Measurements from ENCODE around the gene TYMP. TPM values are rescaled to one million over a fixed set of nuclear protein-coding genes. Genes with fewer than 3 reads are reported as not detected.
A peak's percentile ranks its signal among the peaks of the same experiment; 100 is the strongest.

Gene TYMP
- total RNA-seq, 2 donors from 2014 or later: 1.2 to 2.1 TPM

GRCh38 chr22:50526108-50526833 is 3.5 kb downstream of the TYMP start:
- Histone ChIP-seq H3K36me3 (ENCODE audit: control insufficient read depth, insufficient read depth, low read length) (peaks cover 12% of the 10 kb centered on the region), H3K27me3 (ENCODE audit: control insufficient read depth, insufficient read depth, low read length, poor library complexity, severe bottlenecking) (peaks cover 34% of the 10 kb centered on the region), H3K4me3 (ENCODE audit: low read length) (peak overlapping the region; percentile 88), H3K9me3 (ENCODE audit: control insufficient read depth, low read length) (no peaks in the 10 kb centered on the region), H3K27ac (ENCODE audit: low read depth, low read length) (peak overlapping the region; percentile 87), H3K9ac (ENCODE audit: extremely low read depth, low read length, poor library complexity, severe bottlenecking) (peak overlapping the region; percentile 25), H3K4me1 (ENCODE audit: control insufficient read depth, insufficient read depth, low read length) (no peaks in the 10 kb centered on the region)
- Mint-ChIP-seq H3K27ac (no peak overlapping the region), H3K27me3 (ENCODE audit: insufficient read depth) (peaks cover 40% of the 10 kb centered on the region), H3K4me3 (peak overlapping the region; percentile 70), H3K9me3 (no peaks in the 10 kb centered on the region), H3K4me1 (peaks cover 9% of the 10 kb centered on the region), H3K36me3 (ENCODE audit: low read depth) (peaks cover 5% of the 10 kb centered on the region)
- DNase-seq: peak; percentile 88
- 2 to 3% methylated on average over 24 to 77 of the region's 77 CpGs for WGBS, 2 experiments (ENCODE audit: insufficient coverage in 1 of 2, insufficient read length in 1 of 2)
- TF ChIP-seq CTCF (conservative IDR thresholded peaks at IDR 0.05): peak; percentile 71

GRCh38 chr22:50525858-50526107 is 4.0 kb downstream of the TYMP start:
- Histone ChIP-seq H3K27ac (ENCODE audit: low read depth, low read length) (peak overlapping the region; percentile 87), H3K4me1 (ENCODE audit: control insufficient read depth, insufficient read depth, low read length) (no peaks in the 10 kb centered on the region), H3K9me3 (ENCODE audit: control insufficient read depth, low read length) (no peaks in the 10 kb centered on the region), H3K27me3 (ENCODE audit: control insufficient read depth, insufficient read depth, low read length, poor library complexity, severe bottlenecking) (peaks cover 29% of the 10 kb centered on the region), H3K9ac (ENCODE audit: extremely low read depth, low read length, poor library complexity, severe bottlenecking) (no peak overlapping the region), H3K4me3 (ENCODE audit: low read length) (peak overlapping the region; percentile 88), H3K36me3 (ENCODE audit: control insufficient read depth, insufficient read depth, low read length) (peaks cover 16% of the 10 kb centered on the region)
- Mint-ChIP-seq H3K36me3 (ENCODE audit: low read depth) (peaks cover 8% of the 10 kb centered on the region), H3K4me3 (peak overlapping the region; percentile 70), H3K27me3 (ENCODE audit: insufficient read depth) (peaks cover 36% of the 10 kb centered on the region), H3K27ac (no peak overlapping the region), H3K9me3 (no peaks in the 10 kb centered on the region), H3K4me1 (peaks cover 9% of the 10 kb centered on the region)
- TF ChIP-seq CTCF (conservative IDR thresholded peaks at IDR 0.05): no peak
- 0% methylated on average over 5 to 33 of the region's 33 CpGs for WGBS, 2 experiments (ENCODE audit: insufficient coverage in 1 of 2, insufficient read length in 1 of 2)
- DNase-seq: no peak

GRCh38 chr22:50525104-50525857 is 4.5 kb downstream of the TYMP start, which contains the start of gene SCO2:
Gene SCO2, minus strand, starts transcription at chr22:50525598. Its CDS starts 1,187 bp downstream, at chr22:50524411.
- H3K4me3 Mint-ChIP-seq: peak within 1 kb of the TSS; percentile 70

More at GRCh38 chr22:50525104-50525857, 4.5 kb downstream of the TYMP start, which contains the start of gene SCO2:
- peak; percentile 98 for DNase-seq
- H3K9me3 Mint-ChIP-seq: no peaks in the 10 kb centered on the region
- H3K4me1 Mint-ChIP-seq: peaks cover 9% of the 10 kb centered on the region
- H3K9ac ChIP-seq (ENCODE audit: extremely low read depth, low read length, poor library complexity, severe bottlenecking): peak within 1 kb of the TSS; percentile 75
- H3K27me3 Mint-ChIP-seq (ENCODE audit: insufficient read depth): peaks cover 31% of the 10 kb centered on the region
- peak; percentile 73 for TF ChIP-seq CTCF (conservative IDR thresholded peaks at IDR 0.05)
- H3K36me3 ChIP-seq (ENCODE audit: control insufficient read depth, insufficient read depth, low read length): peaks cover 16% of the 10 kb centered on the region
- H3K36me3 Mint-ChIP-seq (ENCODE audit: low read depth): peaks cover 8% of the 10 kb centered on the region
- WGBS, 2 experiments (ENCODE audit: insufficient coverage in 1 of 2, insufficient read length in 1 of 2): 0 to 2% methylated on average over 50 to 84 of the region's 84 CpGs
- no peaks in the 10 kb centered on the region for H3K9me3 ChIP-seq (ENCODE audit: control insufficient read depth, low read length)
- peak within 1 kb of the TSS; percentile 87 for H3K27ac Mint-ChIP-seq
- no peaks in the 10 kb centered on the region for H3K4me1 ChIP-seq (ENCODE audit: control insufficient read depth, insufficient read depth, low read length)
- H3K4me3 ChIP-seq (ENCODE audit: low read length): peak within 1 kb of the TSS; percentile 88
- peak within 1 kb of the TSS; percentile 87 for H3K27ac ChIP-seq (ENCODE audit: low read depth, low read length)
- peaks cover 24% of the 10 kb centered on the region for H3K27me3 ChIP-seq (ENCODE audit: control insufficient read depth, insufficient read depth, low read length, poor library complexity, severe bottlenecking)

Measured in endodermal cell (in vitro differentiated cells).